ENCODE measurements around the gene SHISA6. TPM values are rescaled to one million over a fixed set of nuclear protein-coding genes. Genes with fewer than 3 reads are reported as not detected.

SHISA6 gene
- not detected for total RNA-seq (2021; ENCODE audit: unreplicated experiment)
- not detected for polyA plus RNA-seq (2012; ENCODE audit: insufficient read length)
- not detected for Bru-seq, nascent RNA
- BruChase-seq, experiment 1, labeled RNA remaining after a 2-hour chase, result not detected
- BruChase-seq, experiment 2, labeled RNA remaining after a 6-hour chase, result percentile 0 among the genes with signal in this experiment
- long read RNA-seq, result 0 reads

GRCh38 chr17:11240841-11241610, at the start of gene SHISA6:
TSS of gene SHISA6 (plus strand) at chr17:11241213.
- Histone ChIP-seq H3K9me3 (ENCODE audit: control insufficient read depth, insufficient read depth, low read depth, low read length) (no peaks in the 10 kb centered on the region), H3K4me1 (ENCODE audit: control insufficient read depth, insufficient read depth, low read length) (no peaks in the 10 kb centered on the region), H3K27me3 (ENCODE audit: control insufficient read depth, insufficient read depth, low read length) (no peaks in the 10 kb centered on the region), H3K27ac (ENCODE audit: low read length) (no peak within 1 kb of the TSS), H3K36me3 (ENCODE audit: control insufficient read depth, insufficient read depth, low read length) (no peaks in the 10 kb centered on the region), H3K4me3 (ENCODE audit: low read depth in 2 of 2, low read length in 2 of 2) (no peak within 1 kb of the TSS)
- POLR2A ChIA-PET, result no interaction called here
- CTCF ChIA-PET, result no interaction called here
- ATAC-seq (no peak), DNase-seq (ENCODE audit: low read depth, low spot score) (no peak)
- in situ Hi-C loops (cut with HindIII; ENCODE audit: low pct_unique_long_range_greater_than_20kb, low sequenced_read_pairs), result no loop called here
- intact Hi-C loops (cut with micrococcal nuclease; ENCODE audit: unreplicated experiment), result no loop called here
- TF ChIP-seq TCF7L2 (IDR thresholded peaks at IDR 0.05; ENCODE audit: low read depth, low read length) (no peak), POLR2AphosphoS5 (IDR thresholded peaks at IDR 0.05; ENCODE audit: low read depth, low read length) (no peak), SIN3A (IDR thresholded peaks at IDR 0.05; ENCODE audit: borderline replicate concordance, insufficient read depth, low read depth, low read length) (no peak)
- TF ChIP-seq, protein P1, sequence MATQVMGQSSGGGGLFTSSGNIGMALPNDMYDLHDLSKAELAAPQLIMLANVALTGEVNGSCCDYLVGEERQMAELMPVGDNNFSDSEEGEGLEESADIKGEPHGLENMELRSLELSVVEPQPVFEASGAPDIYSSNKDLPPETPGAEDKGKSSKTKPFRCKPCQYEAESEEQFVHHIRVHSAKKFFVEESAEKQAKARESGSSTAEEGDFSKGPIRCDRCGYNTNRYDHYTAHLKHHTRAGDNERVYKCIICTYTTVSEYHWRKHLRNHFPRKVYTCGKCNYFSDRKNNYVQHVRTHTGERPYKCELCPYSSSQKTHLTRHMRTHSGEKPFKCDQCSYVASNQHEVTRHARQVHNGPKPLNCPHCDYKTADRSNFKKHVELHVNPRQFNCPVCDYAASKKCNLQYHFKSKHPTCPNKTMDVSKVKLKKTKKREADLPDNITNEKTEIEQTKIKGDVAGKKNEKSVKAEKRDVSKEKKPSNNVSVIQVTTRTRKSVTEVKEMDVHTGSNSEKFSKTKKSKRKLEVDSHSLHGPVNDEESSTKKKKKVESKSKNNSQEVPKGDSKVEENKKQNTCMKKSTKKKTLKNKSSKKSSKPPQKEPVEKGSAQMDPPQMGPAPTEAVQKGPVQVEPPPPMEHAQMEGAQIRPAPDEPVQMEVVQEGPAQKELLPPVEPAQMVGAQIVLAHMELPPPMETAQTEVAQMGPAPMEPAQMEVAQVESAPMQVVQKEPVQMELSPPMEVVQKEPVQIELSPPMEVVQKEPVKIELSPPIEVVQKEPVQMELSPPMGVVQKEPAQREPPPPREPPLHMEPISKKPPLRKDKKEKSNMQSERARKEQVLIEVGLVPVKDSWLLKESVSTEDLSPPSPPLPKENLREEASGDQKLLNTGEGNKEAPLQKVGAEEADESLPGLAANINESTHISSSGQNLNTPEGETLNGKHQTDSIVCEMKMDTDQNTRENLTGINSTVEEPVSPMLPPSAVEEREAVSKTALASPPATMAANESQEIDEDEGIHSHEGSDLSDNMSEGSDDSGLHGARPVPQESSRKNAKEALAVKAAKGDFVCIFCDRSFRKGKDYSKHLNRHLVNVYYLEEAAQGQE (IDR thresholded peaks at IDR 0.05; ENCODE audit: insufficient read depth in 1 of 2, low read depth in 2 of 2, low read length in 1 of 2), result no peak
- TF ChIP-seq, protein P2, sequence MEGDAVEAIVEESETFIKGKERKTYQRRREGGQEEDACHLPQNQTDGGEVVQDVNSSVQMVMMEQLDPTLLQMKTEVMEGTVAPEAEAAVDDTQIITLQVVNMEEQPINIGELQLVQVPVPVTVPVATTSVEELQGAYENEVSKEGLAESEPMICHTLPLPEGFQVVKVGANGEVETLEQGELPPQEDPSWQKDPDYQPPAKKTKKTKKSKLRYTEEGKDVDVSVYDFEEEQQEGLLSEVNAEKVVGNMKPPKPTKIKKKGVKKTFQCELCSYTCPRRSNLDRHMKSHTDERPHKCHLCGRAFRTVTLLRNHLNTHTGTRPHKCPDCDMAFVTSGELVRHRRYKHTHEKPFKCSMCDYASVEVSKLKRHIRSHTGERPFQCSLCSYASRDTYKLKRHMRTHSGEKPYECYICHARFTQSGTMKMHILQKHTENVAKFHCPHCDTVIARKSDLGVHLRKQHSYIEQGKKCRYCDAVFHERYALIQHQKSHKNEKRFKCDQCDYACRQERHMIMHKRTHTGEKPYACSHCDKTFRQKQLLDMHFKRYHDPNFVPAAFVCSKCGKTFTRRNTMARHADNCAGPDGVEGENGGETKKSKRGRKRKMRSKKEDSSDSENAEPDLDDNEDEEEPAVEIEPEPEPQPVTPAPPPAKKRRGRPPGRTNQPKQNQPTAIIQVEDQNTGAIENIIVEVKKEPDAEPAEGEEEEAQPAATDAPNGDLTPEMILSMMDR (IDR thresholded peaks at IDR 0.05), result no peak
- BruUV-seq (replicated peaks), result no TSS peak

DNA sequence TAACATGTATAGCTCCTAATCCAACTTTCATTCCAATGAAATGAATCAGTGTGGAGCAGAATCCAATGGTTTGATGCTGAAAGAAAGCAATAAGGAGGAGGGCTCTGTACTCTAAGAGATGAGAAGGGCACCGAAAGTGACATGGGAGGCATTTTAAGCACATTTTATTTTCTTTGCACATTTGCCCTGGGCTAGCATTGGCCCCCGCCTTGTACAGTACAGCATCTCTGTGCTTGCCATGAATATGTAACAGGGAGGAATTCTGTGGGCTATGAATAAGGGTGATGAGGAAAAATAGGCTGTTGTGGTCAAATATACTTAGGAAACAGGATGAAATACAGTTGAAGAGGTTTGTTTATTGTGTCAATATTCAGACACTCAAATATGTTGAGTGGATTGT, 45.2 kb upstream of the SHISA6 start:
- no peaks in the 10 kb centered on the region for H3K27me3 ChIP-seq (ENCODE audit: control insufficient read depth, insufficient read depth, low read length)
- intact Hi-C loops (cut with micrococcal nuclease; ENCODE audit: unreplicated experiment) (no loop called here), in situ Hi-C loops (cut with HindIII; ENCODE audit: low pct_unique_long_range_greater_than_20kb, low sequenced_read_pairs) (no loop called here)
- no peaks in the 10 kb centered on the region for H3K4me1 ChIP-seq (ENCODE audit: control insufficient read depth, insufficient read depth, low read length)
- no peaks in the 10 kb centered on the region for H3K9me3 ChIP-seq (ENCODE audit: control insufficient read depth, insufficient read depth, low read depth, low read length)
- CTCF ChIA-PET, result no interaction called here
- POLR2A ChIA-PET, result no interaction called here
- no peak overlapping the region for H3K4me3 ChIP-seq (ENCODE audit: low read depth in 2 of 2, low read length in 2 of 2)
- no TSS peak for BruUV-seq (replicated peaks)
- H3K27ac ChIP-seq (ENCODE audit: low read length), result no peak overlapping the region
- no peak for TF ChIP-seq POLR2AphosphoS5 (IDR thresholded peaks at IDR 0.05; ENCODE audit: low read depth, low read length)
- no peak for TF ChIP-seq SIN3A (IDR thresholded peaks at IDR 0.05; ENCODE audit: borderline replicate concordance, insufficient read depth, low read depth, low read length)
- TF ChIP-seq, protein P1 (IDR thresholded peaks at IDR 0.05; ENCODE audit: insufficient read depth in 1 of 2, low read depth in 2 of 2, low read length in 1 of 2), result no peak
- TF ChIP-seq, protein P2 (IDR thresholded peaks at IDR 0.05), result no peak
- no peak for TF ChIP-seq TCF7L2 (IDR thresholded peaks at IDR 0.05; ENCODE audit: low read depth, low read length)
- H3K36me3 ChIP-seq (ENCODE audit: control insufficient read depth, insufficient read depth, low read length), result no peaks in the 10 kb centered on the region
- no peak for ATAC-seq
- DNase-seq (ENCODE audit: low read depth, low spot score), result no peak

Measured in Panc1 (cell line).